Limb (tissue), 2 donors: ENCODE measurements around the gene UXS1.
A peak's percentile ranks its signal among the peaks of the same experiment; 100 is the strongest.

Experiments used
- DNase-seq, 2 donors: peaks; one replicate each; pipeline ENCODE4 v3.0.0-alpha.2; 2016; ENCODE audit errors: extremely low spot score in 2 of 2

The UXS1 gene

GRCh38 chr2:106113361-106113966 lies 80.6 kb downstream of the UXS1 start:
- no peak for DNase-seq

GRCh38 chr2:106111882-106112571 lies 82.1 kb downstream of the UXS1 start:
- DNase-seq = no peak

DNA sequence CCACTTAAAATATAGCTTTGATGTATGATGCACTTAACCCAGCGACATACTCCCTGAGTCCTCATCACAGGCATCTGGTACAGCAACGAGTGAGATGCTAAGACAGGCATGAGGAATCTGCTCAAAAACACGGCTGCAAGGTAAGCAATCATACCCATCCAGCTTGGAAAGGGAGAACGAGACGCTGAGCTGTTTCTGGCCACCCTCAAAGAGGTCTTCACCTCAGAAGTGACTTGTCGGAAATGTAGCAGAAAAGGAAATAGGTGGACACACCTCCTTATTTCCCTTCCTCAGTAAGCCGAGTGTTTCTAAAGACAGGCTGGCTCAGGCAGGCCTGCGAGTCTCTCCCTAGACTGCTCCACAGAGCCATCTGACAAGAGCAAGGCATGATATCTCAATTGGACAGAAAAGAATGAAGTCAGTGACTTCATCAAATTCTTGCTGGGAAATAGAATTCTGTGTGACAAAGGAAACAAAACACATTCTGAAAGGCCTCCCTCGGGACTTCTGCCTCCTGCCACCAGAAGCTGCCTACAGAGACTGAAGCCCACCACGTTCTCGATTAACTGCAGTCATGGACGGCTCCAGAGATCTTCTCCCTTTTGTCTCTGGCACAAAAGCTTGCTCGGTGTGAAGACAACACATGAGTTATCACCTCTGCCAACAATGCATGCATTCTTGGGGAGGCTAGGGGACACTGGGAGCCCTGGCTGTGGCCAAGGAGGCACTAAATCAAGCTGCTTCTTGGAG lies 84.3 kb downstream of the UXS1 start:
- no peak for DNase-seq

- no peak for DNase-seq
Observed at GRCh38 chr2:106108791-106109190, 85.3 kb downstream of the UXS1 start.

- DNase-seq = peak in 1 of 2 donors; percentile 23
Observed at GRCh38 chr2:106108351-106108750, 85.8 kb downstream of the UXS1 start.

DNA sequence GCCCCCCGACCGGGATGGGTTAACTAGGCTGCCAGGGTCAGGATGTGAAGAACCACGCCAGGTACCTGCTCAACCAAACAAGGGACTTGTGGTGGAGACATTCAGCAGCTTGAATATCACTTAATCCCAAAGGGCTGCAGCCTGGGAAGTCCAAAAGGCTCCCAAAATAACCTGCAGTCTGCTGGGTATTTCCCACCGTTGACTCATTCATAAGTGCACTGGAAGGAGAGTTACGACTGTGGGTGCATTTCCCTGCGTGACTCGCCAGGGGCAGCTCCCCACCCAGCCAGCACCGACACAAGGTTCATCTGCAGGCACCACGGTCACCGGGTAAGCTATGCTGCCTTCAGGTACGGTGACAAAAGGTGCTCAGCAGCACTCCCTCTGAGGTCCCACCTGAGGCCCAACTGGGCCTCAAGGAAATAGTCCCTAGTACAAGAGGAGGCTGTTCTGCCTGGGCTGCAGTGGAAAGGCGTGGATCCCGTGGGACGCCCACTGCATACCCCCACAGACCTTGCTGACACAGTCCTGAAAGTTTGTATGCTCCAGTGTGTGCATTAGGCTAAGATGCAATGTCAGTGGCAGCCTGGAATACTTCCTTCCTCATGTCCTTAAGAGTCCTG lies 86.5 kb downstream of the UXS1 start:
- DNase-seq = no peak

DNA sequence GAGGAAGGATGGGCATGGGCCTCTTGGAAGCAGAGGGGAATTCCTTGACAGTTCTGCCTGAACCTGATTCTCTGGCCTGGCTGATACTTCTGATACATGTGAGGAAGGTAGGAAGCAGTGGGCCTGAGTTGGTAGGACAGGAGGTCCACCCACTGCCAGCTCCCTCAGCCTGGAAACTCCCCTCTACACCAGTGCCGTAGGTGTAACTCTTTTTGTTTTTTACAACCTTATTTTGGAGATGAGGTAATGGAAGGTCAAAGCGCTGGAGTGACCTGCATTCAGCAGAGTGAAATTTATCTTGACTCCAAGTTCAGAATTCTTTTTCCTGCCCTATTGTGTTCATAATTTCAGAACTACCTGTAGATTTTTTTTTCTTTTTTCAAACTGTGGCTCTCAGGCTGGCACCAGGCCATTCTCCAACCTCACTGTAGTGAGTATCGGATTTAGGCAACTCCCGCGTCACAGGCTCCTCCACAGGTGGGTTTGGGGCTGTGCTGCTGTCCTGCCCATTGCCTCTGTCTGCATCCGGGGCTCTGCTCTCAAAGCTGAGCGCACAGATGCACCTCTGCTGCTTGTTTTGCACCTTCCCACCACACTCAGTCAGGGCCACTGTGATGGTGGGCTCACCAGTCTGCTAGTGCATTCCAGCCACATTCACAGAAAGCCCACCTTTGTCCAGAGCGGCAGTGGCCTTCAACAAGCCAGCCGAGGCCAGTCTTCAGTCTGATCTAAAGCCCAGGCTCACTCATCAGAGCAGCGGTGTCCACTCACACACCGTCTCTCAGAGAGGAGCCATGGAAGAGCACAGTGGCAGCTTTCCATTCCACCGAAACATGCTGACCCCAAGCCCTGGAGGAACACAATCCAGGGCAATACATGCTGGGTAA lies 87.2 kb downstream of the UXS1 start:
- no peak for DNase-seq

DNA sequence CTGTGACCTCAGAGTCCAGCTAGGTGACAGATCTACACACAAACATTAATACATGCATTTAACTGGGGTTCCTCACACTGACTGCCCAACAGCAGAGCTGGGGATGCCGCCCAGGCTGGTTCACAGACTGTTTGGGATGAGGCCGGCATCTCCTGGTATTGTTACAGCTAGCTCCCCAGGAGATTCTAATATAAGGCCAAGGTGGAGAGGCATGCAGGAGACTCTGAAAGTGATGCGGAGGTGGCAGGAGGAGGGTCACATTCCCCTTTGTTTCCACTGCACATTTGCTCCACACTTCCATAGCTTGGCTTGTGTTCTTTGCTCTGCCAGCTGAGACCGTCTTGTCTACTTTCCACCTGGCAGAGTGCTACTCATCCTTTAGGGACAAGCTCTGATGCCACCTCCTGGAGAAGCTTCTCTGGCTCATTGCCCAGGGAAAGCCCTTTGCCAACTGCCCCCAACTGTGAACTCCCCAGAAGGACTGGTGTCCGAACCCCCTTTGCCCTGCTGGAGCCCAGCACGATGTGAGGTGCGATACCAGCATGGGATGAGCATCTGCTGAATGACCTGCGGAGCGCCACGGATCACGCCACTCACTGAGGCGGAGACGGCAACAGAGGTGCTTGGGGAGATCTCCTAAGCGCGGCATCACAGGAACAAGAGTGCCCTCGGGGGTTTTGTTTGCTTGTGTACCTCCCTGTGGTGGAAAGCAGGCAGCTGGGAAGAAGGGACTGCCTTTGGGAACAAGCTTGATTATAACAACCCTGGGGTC lies 88.8 kb downstream of the UXS1 start:
- no peak for DNase-seq

- DNase-seq = peak; percentile 62 to 74
Observed at GRCh38 chr2:106104332-106105062, 89.6 kb downstream of the UXS1 start.

- no peak for DNase-seq
Observed at GRCh38 chr2:106099691-106100090, 94.4 kb downstream of the UXS1 start.

DNA sequence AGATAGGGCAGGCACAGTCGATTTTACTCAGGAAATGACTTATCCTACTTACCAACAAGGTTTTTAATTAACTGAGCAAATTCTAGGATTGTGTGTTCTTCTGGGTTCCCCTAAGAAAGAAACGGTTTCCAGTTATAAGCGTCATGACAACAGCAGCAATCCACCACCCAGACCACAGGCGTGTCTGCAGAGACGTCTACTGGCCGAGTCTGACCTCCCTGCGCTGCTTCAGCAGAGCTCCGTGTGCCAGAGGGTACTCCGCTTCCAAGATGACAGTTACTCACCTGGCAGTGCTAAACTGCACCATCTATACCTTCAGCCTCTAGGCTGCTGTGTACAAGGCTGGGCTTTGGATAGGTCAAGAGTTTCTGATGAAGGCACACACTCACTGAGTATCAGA lies 95.4 kb downstream of the UXS1 start:
- DNase-seq = no peak

- no peak for DNase-seq
Observed at GRCh38 chr2:106098081-106098480, 96.0 kb downstream of the UXS1 start.

- no peak for DNase-seq
Observed at GRCh38 chr2:106097038-106098000, 96.8 kb downstream of the UXS1 start.

- no peak for DNase-seq
Observed at GRCh38 chr2:106096299-106097037, 97.6 kb downstream of the UXS1 start.

GRCh38 chr2:106095478-106096298 lies 98.4 kb downstream of the UXS1 start:
- DNase-seq = no peak

GRCh38 chr2:106094131-106094841 lies 99.8 kb downstream of the UXS1 start:
- peak in 1 of 2 donors; percentile 16 for DNase-seq
